Nephron (organoid): ENCODE data around the gene RAPGEF4.

Source experiments
- H3K27ac Mint-ChIP-seq, 3 experiments: 2 replicates each; pipeline ENCODE4 v1.8.0; 2020; ENCODE audit warnings: mixed read lengths in 3 of 3, mild to moderate bottlenecking in 2 of 3, moderate library complexity in 1 of 3
- H3K27me3 Mint-ChIP-seq: 2 replicates; pipeline ENCODE4 v1.8.0; 2021; ENCODE audit warnings: low read depth, mild to moderate bottlenecking, moderate library complexity, mixed read lengths
- H3K36me3 Mint-ChIP-seq: 2 replicates; pipeline ENCODE4 v1.8.0; 2020; ENCODE audit warnings: low read depth, mixed read lengths
- H3K4me1 Mint-ChIP-seq: 2 replicates; pipeline ENCODE4 v1.8.0; 2020; ENCODE audit warnings: mixed read lengths
- H3K4me3 Mint-ChIP-seq, 3 experiments: 2 replicates each; pipeline ENCODE4 v1.8.0; 2020; ENCODE audit warnings: mild to moderate bottlenecking in 3 of 3, mixed read lengths in 3 of 3, moderate library complexity in 2 of 3
- H3K9me3 Mint-ChIP-seq: 2 replicates; pipeline ENCODE4 v1.8.0; 2020; ENCODE audit warnings: mixed read lengths
- TF ChIP-seq, protein P1 (sequence below), 3 experiments: fragments of 200-600 bp; sonication (generic); IDR thresholded peaks; one replicate each; pipeline ENCODE4 v1.5.0; 2021; ENCODE audit warnings: antibody characterized with exemption in 3 of 3; ENCODE audit not compliant: unreplicated experiment in 3 of 3

RAPGEF4 gene

DNA sequence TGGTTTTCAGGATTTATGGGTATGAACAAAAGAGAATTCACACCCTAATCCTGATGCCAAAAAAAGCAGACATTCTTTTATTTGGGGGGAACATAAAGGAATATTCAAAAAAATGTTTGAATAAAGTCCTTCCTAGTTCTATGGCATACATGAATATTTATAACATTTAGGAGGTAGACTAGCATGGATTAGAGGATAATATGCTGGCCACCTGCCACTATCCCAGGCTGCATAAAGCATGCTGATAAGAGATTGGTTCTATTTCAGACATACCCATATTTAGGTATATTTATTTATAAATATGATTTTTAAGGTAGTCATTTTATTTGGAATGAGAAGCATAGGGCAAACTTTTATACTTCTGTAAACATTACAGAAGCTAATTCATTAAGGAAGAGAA is 305.1 kb downstream of the RAPGEF4 start:
- Mint-ChIP-seq H3K27me3 (no peaks in the 10 kb centered on the region), H3K4me3 (no peak overlapping the region), H3K9me3 (no peaks in the 10 kb centered on the region), H3K36me3 (no peaks in the 10 kb centered on the region), H3K27ac (no peak overlapping the region), H3K4me1 (peaks cover 35% of the 10 kb centered on the region)
- TF ChIP-seq, protein P1, sequence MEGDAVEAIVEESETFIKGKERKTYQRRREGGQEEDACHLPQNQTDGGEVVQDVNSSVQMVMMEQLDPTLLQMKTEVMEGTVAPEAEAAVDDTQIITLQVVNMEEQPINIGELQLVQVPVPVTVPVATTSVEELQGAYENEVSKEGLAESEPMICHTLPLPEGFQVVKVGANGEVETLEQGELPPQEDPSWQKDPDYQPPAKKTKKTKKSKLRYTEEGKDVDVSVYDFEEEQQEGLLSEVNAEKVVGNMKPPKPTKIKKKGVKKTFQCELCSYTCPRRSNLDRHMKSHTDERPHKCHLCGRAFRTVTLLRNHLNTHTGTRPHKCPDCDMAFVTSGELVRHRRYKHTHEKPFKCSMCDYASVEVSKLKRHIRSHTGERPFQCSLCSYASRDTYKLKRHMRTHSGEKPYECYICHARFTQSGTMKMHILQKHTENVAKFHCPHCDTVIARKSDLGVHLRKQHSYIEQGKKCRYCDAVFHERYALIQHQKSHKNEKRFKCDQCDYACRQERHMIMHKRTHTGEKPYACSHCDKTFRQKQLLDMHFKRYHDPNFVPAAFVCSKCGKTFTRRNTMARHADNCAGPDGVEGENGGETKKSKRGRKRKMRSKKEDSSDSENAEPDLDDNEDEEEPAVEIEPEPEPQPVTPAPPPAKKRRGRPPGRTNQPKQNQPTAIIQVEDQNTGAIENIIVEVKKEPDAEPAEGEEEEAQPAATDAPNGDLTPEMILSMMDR (IDR thresholded peaks at IDR 0.05; ENCODE audit: unreplicated experiment in 3 of 3) = no peak

GRCh38 chr2:173043476-173043875 is 307.8 kb downstream of the RAPGEF4 start:
- peaks cover 14% of the 10 kb centered on the region for H3K4me1 Mint-ChIP-seq

DNA sequence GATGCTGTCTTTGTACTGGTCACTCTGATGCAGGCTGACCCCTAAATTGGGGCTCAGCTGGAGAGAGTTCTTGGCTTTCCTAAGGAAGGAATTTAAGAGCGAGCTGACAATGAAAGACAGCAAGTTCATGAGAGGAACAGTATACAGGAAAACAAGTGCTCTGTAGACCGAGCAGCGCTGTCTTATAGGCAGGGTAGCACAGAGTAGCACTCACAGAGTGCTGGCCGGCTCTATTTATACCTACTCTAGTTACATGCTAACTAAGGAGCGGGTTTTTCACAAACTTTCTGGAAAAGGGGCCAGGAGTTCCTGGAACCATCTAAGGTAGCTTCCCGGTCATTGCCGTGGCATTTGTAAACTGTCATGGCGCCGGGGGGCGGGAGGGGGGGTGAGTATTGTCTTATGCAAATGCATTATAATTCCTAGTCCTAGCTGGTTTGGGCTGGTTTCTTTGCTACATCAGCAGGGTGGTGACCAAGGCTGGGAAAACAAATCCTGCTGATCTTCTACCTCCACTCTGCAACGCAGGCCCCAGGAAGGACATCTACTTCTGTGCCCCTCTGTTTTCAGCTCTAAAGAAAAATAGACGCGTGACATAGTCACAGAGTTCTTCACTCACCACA is 308.4 kb downstream of the RAPGEF4 start:
- TF ChIP-seq, protein P1 (IDR thresholded peaks at IDR 0.05; ENCODE audit: unreplicated experiment in 3 of 3) = no peak
- no peaks in the 10 kb centered on the region for H3K9me3 Mint-ChIP-seq
- H3K27me3 Mint-ChIP-seq = no peaks in the 10 kb centered on the region
- H3K36me3 Mint-ChIP-seq = no peaks in the 10 kb centered on the region
- peaks cover 14% of the 10 kb centered on the region for H3K4me1 Mint-ChIP-seq
- no peak overlapping the region for H3K4me3 Mint-ChIP-seq
- H3K27ac Mint-ChIP-seq = no peak overlapping the region

More at GRCh38 chr2:173043476-173043875, 307.8 kb downstream of the RAPGEF4 start:
- H3K36me3 Mint-ChIP-seq = no peaks in the 10 kb centered on the region
- no peak overlapping the region for H3K27ac Mint-ChIP-seq
- no peak overlapping the region for H3K4me3 Mint-ChIP-seq
- H3K27me3 Mint-ChIP-seq = no peaks in the 10 kb centered on the region
- no peaks in the 10 kb centered on the region for H3K9me3 Mint-ChIP-seq
- TF ChIP-seq, protein P1 (IDR thresholded peaks at IDR 0.05; ENCODE audit: unreplicated experiment in 3 of 3) = no peak

- Mint-ChIP-seq H3K36me3 (no peaks in the 10 kb centered on the region), H3K9me3 (no peaks in the 10 kb centered on the region), H3K27me3 (no peaks in the 10 kb centered on the region), H3K4me1 (peaks cover 21% of the 10 kb centered on the region), H3K4me3 (no peak overlapping the region), H3K27ac (no peak overlapping the region)
- TF ChIP-seq, protein P1 (IDR thresholded peaks at IDR 0.05; ENCODE audit: unreplicated experiment in 3 of 3) = no peak
Observed at GRCh38 chr2:173044686-173045085, 309.0 kb downstream of the RAPGEF4 start.

DNA sequence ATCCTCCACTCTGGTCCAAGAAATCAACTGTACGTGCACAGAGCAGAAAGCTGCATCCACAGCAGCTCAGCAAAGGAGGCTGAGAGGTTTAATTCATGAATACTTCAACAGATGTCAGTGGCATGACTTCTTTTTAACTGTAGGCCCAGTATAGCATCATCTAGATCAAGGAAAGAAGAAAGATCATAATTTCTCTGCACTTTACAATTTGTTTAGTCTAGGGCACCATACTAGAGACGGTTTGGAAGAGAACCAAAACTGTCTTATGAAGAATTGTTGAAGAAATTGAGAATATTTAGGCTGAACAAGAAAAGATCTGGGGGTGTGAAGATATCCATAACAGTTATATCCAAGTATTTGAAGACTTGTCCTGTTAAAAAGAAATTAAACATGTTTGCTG is 309.5 kb downstream of the RAPGEF4 start:
- no peaks in the 10 kb centered on the region for H3K9me3 Mint-ChIP-seq
- H3K4me3 Mint-ChIP-seq = no peak overlapping the region
- H3K27me3 Mint-ChIP-seq = no peaks in the 10 kb centered on the region
- H3K4me1 Mint-ChIP-seq = peaks cover 26% of the 10 kb centered on the region
- no peak overlapping the region for H3K27ac Mint-ChIP-seq
- TF ChIP-seq, protein P1 (IDR thresholded peaks at IDR 0.05; ENCODE audit: unreplicated experiment in 3 of 3) = no peak
- no peaks in the 10 kb centered on the region for H3K36me3 Mint-ChIP-seq

- H3K9me3 Mint-ChIP-seq = no peaks in the 10 kb centered on the region
- H3K27me3 Mint-ChIP-seq = no peaks in the 10 kb centered on the region
- H3K4me1 Mint-ChIP-seq = peaks cover 21% of the 10 kb centered on the region
- H3K27ac Mint-ChIP-seq = no peak overlapping the region
- TF ChIP-seq, protein P1 (IDR thresholded peaks at IDR 0.05; ENCODE audit: unreplicated experiment in 3 of 3) = no peak
- H3K4me3 Mint-ChIP-seq = no peak overlapping the region
- H3K36me3 Mint-ChIP-seq = no peaks in the 10 kb centered on the region
Observed at GRCh38 chr2:173048522-173048896, 312.9 kb downstream of the RAPGEF4 start.
